ENCODE measurements around the gene XRCC4. TPM values are rescaled to one million over a fixed set of nuclear protein-coding genes. Genes with fewer than 3 reads are reported as not detected.

XRCC4 gene
- total RNA-seq, 1 experiment from 2014 or later, result 10.8 TPM

DNA sequence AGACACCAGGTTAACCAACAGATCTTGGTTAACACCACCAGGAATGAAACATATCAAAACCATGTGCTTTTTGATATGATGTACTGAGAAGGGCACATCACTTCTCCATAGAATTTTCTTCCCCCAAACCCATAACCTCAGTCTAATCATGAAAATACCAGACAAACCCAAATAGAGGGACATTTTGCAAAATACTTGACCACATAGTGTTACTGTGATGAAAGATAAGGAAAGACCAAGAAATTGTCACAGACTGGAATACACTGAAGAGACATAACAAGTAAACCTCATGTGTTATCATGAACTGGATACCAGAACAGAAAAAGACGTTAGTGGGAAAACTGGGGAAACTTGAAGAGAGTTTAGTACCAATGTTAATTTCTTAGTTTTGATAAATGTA is 319.3 kb downstream of the XRCC4 start:
- no peak overlapping the region for H3K4me2 ChIP-seq (ENCODE audit: insufficient read depth, insufficient read length, low read length)
- no peak overlapping the region for H3K27ac ChIP-seq (ENCODE audit: insufficient read length, low read depth, low read length)

More for the DNA sequence above, 319.3 kb downstream of the XRCC4 start:
- Histone ChIP-seq H3K9me3 (ENCODE audit: control insufficient read depth, low read depth, low read length) (no peaks in the 10 kb centered on the region), H2AFZ (ENCODE audit: low read length) (no peak overlapping the region), H3K27me3 (ENCODE audit: insufficient read depth, low read length) (no peaks in the 10 kb centered on the region), H2BK12ac (ENCODE audit: insufficient read length, low read depth, low read length) (no peak overlapping the region), H3K14ac (ENCODE audit: insufficient read depth, low read length) (no peak overlapping the region), H3K79me1 (ENCODE audit: insufficient read depth, low read depth, low read length, poor library complexity, severe bottlenecking) (no peaks in the 10 kb centered on the region), H3K4me1 (ENCODE audit: insufficient read depth, low read length) (peaks cover 4% of the 10 kb centered on the region; the same call in 1 of the 2 replicates), H4K5ac (ENCODE audit: insufficient read length, low read depth, low read length) (no peak overlapping the region), H3K4ac (ENCODE audit: low read depth, low read length) (no peak overlapping the region), H2BK120ac (ENCODE audit: low read depth, low read length, poor library complexity, severe bottlenecking) (no peak overlapping the region), H2AK5ac (ENCODE audit: insufficient read length, low read length) (no peak overlapping the region), H3K18ac (ENCODE audit: insufficient read length, low read depth, low read length) (no peak overlapping the region), H2BK15ac (ENCODE audit: low read depth, low read length) (no peak overlapping the region), H2BK20ac (ENCODE audit: low read depth, low read length, poor library complexity, severe bottlenecking) (no peak overlapping the region), H3T11ph (ENCODE audit: low read length) (no peak overlapping the region), H4K8ac (replicated peaks; ENCODE audit: insufficient read length, low read depth, low read length) (no peak overlapping the region), H3K79me2 (ENCODE audit: insufficient read depth, low read length) (no peaks in the 10 kb centered on the region), H2BK5ac (ENCODE audit: insufficient read length, low read length) (no peak overlapping the region), H3K23ac (ENCODE audit: insufficient read length, low read depth, low read length) (no peak overlapping the region), H4K20me1 (ENCODE audit: control insufficient read depth, insufficient read depth, insufficient read length) (no peaks in the 10 kb centered on the region), H4K91ac (ENCODE audit: insufficient read length, low read depth, low read length) (no peak overlapping the region), H3K56ac (ENCODE audit: insufficient read length, low read depth, low read length) (no peak overlapping the region), H3K23me2 (ENCODE audit: insufficient read length, low read depth, low read length, poor library complexity, severe bottlenecking) (no peaks in the 10 kb centered on the region), H3K9ac (ENCODE audit: extremely low read depth, insufficient read length, low read length) (no peak overlapping the region)
- DNase-seq, result no peak
- Mint-ChIP-seq H3K27me3 (ENCODE audit: low read depth) (no peaks in the 10 kb centered on the region), H3K4me1 (peaks cover 9 to 15% of the 10 kb centered on the region in 2 experiments), H3K9me3 (no peaks in the 10 kb centered on the region), H3K36me3 (ENCODE audit: insufficient read depth in 1 of 3, low read depth in 3 of 3) (no peaks in the 10 kb centered on the region), H3K27ac (no peak overlapping the region), H3K4me3 (no peak overlapping the region)
- WGBS (ENCODE audit: extremely low coverage, insufficient read length, low lambda C conversion rate), result no CpG with 5 or more reads among the region's 1 CpG
- no peak for TF ChIP-seq CTCF (conservative IDR thresholded peaks at IDR 0.05)
